CD14-positive monocyte (primary cell): ENCODE results near the gene HAVCR1. TPM values are rescaled to one million over a fixed set of nuclear protein-coding genes. Genes with fewer than 3 reads are reported as not detected.

Experiments used
- DNase-seq, 3 donors: peaks; one replicate each; pipeline ENCODE4 v3.0.0-alpha.2; 2011 to 2022
- H2AFZ ChIP-seq: 2 replicates; pipeline ENCODE4 v1.6.0; 2012; ENCODE audit warnings: mild to moderate bottlenecking, low read depth, low read length, inconsistent platforms; ENCODE audit not compliant: insufficient read depth, poor library complexity, severe bottlenecking
- H3K27ac ChIP-seq, 2 donors: 1 replicate in 1 of 2; 2 replicates in 1 of 2; pipeline ENCODE4 v1.5.1; 2012 to 2013; ENCODE audit warnings: low read length in 2 of 2, control low read depth in 1 of 2, inconsistent platforms in 1 of 2, low read depth in 1 of 2, mild to moderate bottlenecking in 1 of 2
- H3K27me3 ChIP-seq, 2 donors: one replicate each; pipeline versions ENCODE4 v1.6.0 to v1.6.1; 2011 to 2013; ENCODE audit warnings: low read length in 2 of 2; ENCODE audit not compliant: control insufficient read depth in 2 of 2, insufficient read depth in 2 of 2
- H3K36me3 ChIP-seq, 2 donors: replicated peaks in 1 of 2; 1 replicate in 1 of 2; 2 replicates in 1 of 2; pipeline versions ENCODE4 v1.5.1 to v1.6.1; 2012 to 2013; ENCODE audit warnings: low read length in 2 of 2, control low read depth in 1 of 2, inconsistent platforms in 1 of 2, mild to moderate bottlenecking in 1 of 2; ENCODE audit not compliant: insufficient read depth in 2 of 2, control insufficient read depth in 1 of 2
- H3K4me1 ChIP-seq, 2 donors: 1 replicate in 1 of 2; 2 replicates in 1 of 2; pipeline versions ENCODE4 v1.5.1 to v1.6.1; 2012 to 2013; ENCODE audit warnings: low read length in 2 of 2, control low read depth in 1 of 2, inconsistent platforms in 1 of 2, mild to moderate bottlenecking in 1 of 2, moderate library complexity in 1 of 2; ENCODE audit not compliant: insufficient read depth in 2 of 2, control insufficient read depth in 1 of 2
- H3K4me2 ChIP-seq: replicated peaks from 2 replicates; pipeline ENCODE3; 2012; ENCODE audit warnings: low read length, moderate library complexity, mild to moderate bottlenecking; ENCODE audit not compliant: poor library complexity, severe bottlenecking; ENCODE audit errors: extremely low read depth
- H3K4me3 ChIP-seq, 3 experiments: fragments of 200-600 bp in 1 of 3; sonication (generic) in 1 of 3; replicated peaks in 1 of 3; 1 replicate in 2 of 3; 2 replicates in 1 of 3; pipeline ENCODE4 v1.5.1; 2011 to 2013; ENCODE audit warnings: low read length in 3 of 3, mild to moderate bottlenecking in 3 of 3, control low read depth in 2 of 3, low read depth in 2 of 3, inconsistent platforms in 1 of 3, moderate library complexity in 1 of 3
- H3K79me2 ChIP-seq: 2 replicates; pipeline ENCODE4 v1.6.0; 2012; ENCODE audit warnings: mild to moderate bottlenecking, control low read depth, inconsistent platforms, low read length, moderate library complexity; ENCODE audit not compliant: insufficient read depth
- H3K9ac ChIP-seq: 2 replicates; pipeline ENCODE4 v1.6.0; 2017; ENCODE audit warnings: low read length, mild to moderate bottlenecking; ENCODE audit not compliant: insufficient read depth, poor library complexity, severe bottlenecking
- H3K9me3 ChIP-seq, 2 donors: replicated peaks in 1 of 2; 1 replicate in 1 of 2; 2 replicates in 1 of 2; pipeline versions ENCODE4 v1.5.1 to v1.6.1; 2012 to 2013; ENCODE audit warnings: low read length in 2 of 2, control low read depth in 1 of 2; ENCODE audit not compliant: control insufficient read depth in 1 of 2, insufficient read depth in 1 of 2
- H4K20me1 ChIP-seq: 2 replicates; pipeline ENCODE4 v1.6.0; 2012; ENCODE audit warnings: mild to moderate bottlenecking, low read length, control low read depth, moderate library complexity; ENCODE audit not compliant: insufficient read depth
- H3K27ac Mint-ChIP-seq, 7 donors: one replicate each; pipeline ENCODE4 v1.8.0; 2020; ENCODE audit warnings: mild to moderate bottlenecking in 7 of 7, mixed read lengths in 7 of 7, moderate library complexity in 6 of 7, inconsistent platforms in 2 of 7
- H3K27me3 Mint-ChIP-seq, 3 donors: one replicate each; pipeline ENCODE4 v1.8.0; 2021 to 2022; ENCODE audit warnings: low read depth in 3 of 3, mild to moderate bottlenecking in 3 of 3, mixed read lengths in 3 of 3, moderate library complexity in 3 of 3, inconsistent platforms in 1 of 3
- H3K36me3 Mint-ChIP-seq, 2 donors: one replicate each; pipeline ENCODE4 v1.8.0; 2020; ENCODE audit warnings: mixed read lengths in 2 of 2, inconsistent platforms in 1 of 2, mild to moderate bottlenecking in 1 of 2
- H3K4me1 Mint-ChIP-seq: one replicate; pipeline ENCODE4 v1.8.0; 2020; ENCODE audit warnings: mild to moderate bottlenecking, mixed read lengths
- H3K4me3 Mint-ChIP-seq, 2 donors: one replicate each; pipeline ENCODE4 v1.8.0; 2020; ENCODE audit warnings: mild to moderate bottlenecking in 2 of 2, mixed read lengths in 2 of 2, moderate library complexity in 1 of 2
- H3K9me3 Mint-ChIP-seq, 7 donors: one replicate each; pipeline ENCODE4 v1.8.0; 2020 to 2022; ENCODE audit warnings: mixed read lengths in 7 of 7, mild to moderate bottlenecking in 6 of 7, moderate library complexity in 6 of 7, inconsistent platforms in 2 of 7
- CTCF ChIP-seq: fragments of 200-600 bp; IDR thresholded peaks from one replicate; pipeline ENCODE4 v1.8.0; 2022; ENCODE audit warnings: antibody characterized with exemption, mild to moderate bottlenecking
- WGBS: methylation state at CpG from one replicate; pipeline ENCODE4 v1.1.5; 2013; ENCODE audit warnings: missing lambda C conversion rate; ENCODE audit not compliant: insufficient coverage; 5-methylcytosine and 5-hydroxymethylcytosine counted together
- intact Hi-C, 2 donors: fragments of 100-400 bp; cut with micrococcal nuclease; formaldehyde crosslinking; loops; one replicate each; pipeline versions ENCODE4 v1.15.0 to v1.15.1; 2023
- polyA plus RNA-seq, 3 donors: library from polyadenylated mRNA; depleted of rRNA in 1 of 3; unstranded in 2 of 3; stranded (reverse) in 1 of 3; fragments of 300-500 nt in 2 of 3; fragments of >200 nt in 1 of 3; fragmentation: Illumina TruSeq in 2 of 3; gene quantifications; 1 replicate in 2 of 3; 2 replicates in 1 of 3; pipeline ENCODE4 v1.2.3, GENCODE V29; 2012 to 2021

The HAVCR1 gene
- polyA plus RNA-seq, 3 donors: 1.1 TPM; not detected in 2

- Histone ChIP-seq H3K9me3 (no peaks in the 10 kb centered on the region), H3K27ac (no peak overlapping the region), H3K9ac (no peak overlapping the region), H3K27me3 (no peaks in the 10 kb centered on the region), H3K79me2 (no peaks in the 10 kb centered on the region), H3K4me2 (no peak overlapping the region), H4K20me1 (no peaks in the 10 kb centered on the region), H3K36me3 (no peaks in the 10 kb centered on the region), H2AFZ (no peak overlapping the region), H3K4me3 (no peak overlapping the region), H3K4me1 (no peaks in the 10 kb centered on the region)
- no peak overlapping the region for H3K4me3 Mint-ChIP-seq
- intact Hi-C loops: no loop called here
- WGBS: 68% methylated on average over 2 of the region's 3 CpGs
- no peaks in the 10 kb centered on the region for H3K4me1 Mint-ChIP-seq
- H3K27me3 Mint-ChIP-seq: peaks cover 3 to 15% (median 12%) of the 10 kb centered on the region in 3 donors
- no peak overlapping the region for H3K27ac Mint-ChIP-seq
- DNase-seq: no peak
- H3K9me3 Mint-ChIP-seq: peaks cover 0 to 2% (median 0%) of the 10 kb centered on the region in 7 donors
- H3K36me3 Mint-ChIP-seq: no peaks in the 10 kb centered on the region
- peak; percentile 52 for TF ChIP-seq CTCF
These were observed 32.0 kb downstream of the HAVCR1 start for GRCh38 chr5:157026789-157027424.

GRCh38 chr5:157025093-157025698, 33.7 kb downstream of the HAVCR1 start:
- peaks cover 0 to 2% (median 0%) of the 10 kb centered on the region in 7 donors for H3K9me3 Mint-ChIP-seq
- peak overlapping the region in 1 of 7 donors; percentile 66 for H3K27ac Mint-ChIP-seq
- intact Hi-C loops: no loop called here
- H3K4me2 ChIP-seq: no peak overlapping the region
- H3K4me3 ChIP-seq: no peak overlapping the region
- peaks cover 0 to 14% (median 6%) of the 10 kb centered on the region in 3 donors for H3K27me3 Mint-ChIP-seq
- no peaks in the 10 kb centered on the region for H4K20me1 ChIP-seq
- no peaks in the 10 kb centered on the region for H3K79me2 ChIP-seq
- TF ChIP-seq CTCF: no peak
- no peaks in the 10 kb centered on the region for H3K9me3 ChIP-seq
- WGBS: no CpG with 5 or more reads among the region's 3 CpGs
- no peak overlapping the region for H2AFZ ChIP-seq
- H3K4me1 ChIP-seq: no peaks in the 10 kb centered on the region
- H3K36me3 ChIP-seq: no peaks in the 10 kb centered on the region
- H3K4me3 Mint-ChIP-seq: no peak overlapping the region
- no peak overlapping the region for H3K27ac ChIP-seq
- H3K27me3 ChIP-seq: no peaks in the 10 kb centered on the region
- no peak overlapping the region for H3K9ac ChIP-seq
- no peaks in the 10 kb centered on the region for H3K4me1 Mint-ChIP-seq
- no peaks in the 10 kb centered on the region for H3K36me3 Mint-ChIP-seq
- no peak for DNase-seq
